SU-DHL-6 (cell line): ENCODE data around the gene LRRK1.

Experiments used
- CTCF ChIP-seq: fragments of 200-600 bp; sonication (generic); IDR thresholded peaks from one replicate; pipeline ENCODE4 v1.5.1; 2017; ENCODE audit warnings: antibody characterized with exemption, mild to moderate bottlenecking, low read length, moderate library complexity; ENCODE audit not compliant: insufficient read depth, poor library complexity, severe bottlenecking
- EZH2phosphoT487 ChIP-seq: fragments of 200-600 bp; sonication (generic), shearing (Covaris generic); conservative IDR thresholded peaks from 2 replicates; pipeline ENCODE4 v1.6.1; 2018; ENCODE audit warnings: mild to moderate bottlenecking, antibody characterized with exemption, low read length, moderate library complexity, mixed read lengths

GRCh38 chr15:100986158-100986896, 67.2 kb downstream of the LRRK1 start:
- no peak for TF ChIP-seq CTCF
- TF ChIP-seq EZH2phosphoT487 = no peak
